Caki2 (cell line): ENCODE data around the gene RAB44. TPM values are rescaled to one million over a fixed set of nuclear protein-coding genes. Genes with fewer than 3 reads are reported as not detected.

Experiments
- DNase-seq: peaks from one replicate; pipeline ENCODE4 v3.0.0-alpha.2; 2015; ENCODE audit warnings: low read depth
- in situ Hi-C: cut with HindIII; loops from 2 replicates; pipeline ENCODE4 v1.10.0; 2016; ENCODE audit warnings: low sequenced_read_pairs, low pct_unique_long_range_greater_than_20kb, mixed read lengths
- total RNA-seq: library from RNA; depleted of rRNA; stranded (reverse); fragments of >200 nt; shearing (Covaris generic); gene quantifications from 2 replicates; pipeline ENCODE4 v1.2.3, GENCODE V29; 2014; ENCODE audit warnings: low replicate concordance

Gene RAB44
- total RNA-seq, 1 experiment from 2014 or later: not detected

GRCh38 chr6:36739947-36740817, 42.6 kb downstream of the RAB44 start:
- DNase-seq: no peak

GRCh38 chr6:36740818-36741179, 43.2 kb downstream of the RAB44 start:
- DNase-seq: no peak

More at GRCh38 chr6:36739947-36740817, 42.6 kb downstream of the RAB44 start:
- in situ Hi-C loops: no loop called here

GRCh38 chr6:36742146-36742545, 44.5 kb downstream of the RAB44 start:
- DNase-seq: no peak
- in situ Hi-C loops: no loop called here

More at GRCh38 chr6:36740818-36741179, 43.2 kb downstream of the RAB44 start:
- in situ Hi-C loops: no loop called here

- in situ Hi-C loops: no loop called here
- DNase-seq: no peak
Observed at GRCh38 chr6:36743032-36743431, 45.4 kb downstream of the RAB44 start.

GRCh38 chr6:36743538-36744303, 46.1 kb downstream of the RAB44 start:
- no peak for DNase-seq
- in situ Hi-C loops: no loop called here

GRCh38 chr6:36744304-36744673, 46.7 kb downstream of the RAB44 start:
- DNase-seq: no peak
- in situ Hi-C loops: no loop called here

- in situ Hi-C loops: no loop called here
Observed at GRCh38 chr6:36745283-36745682, 47.7 kb downstream of the RAB44 start.

GRCh38 chr6:36745836-36746235, 48.2 kb downstream of the RAB44 start:
- in situ Hi-C loops: no loop called here
- DNase-seq: no peak

More at GRCh38 chr6:36745283-36745682, 47.7 kb downstream of the RAB44 start:
- DNase-seq: no peak

- in situ Hi-C loops: no loop called here
- no peak for DNase-seq
Observed at GRCh38 chr6:36746251-36746650, 48.6 kb downstream of the RAB44 start.

GRCh38 chr6:36749829-36750489, 52.3 kb downstream of the RAB44 start:
- in situ Hi-C loops: loop anchor here (25.0 kb wide), 1 partner anchor 138 kb away; no protein-coding TSS in a partner anchor
- DNase-seq: no peak

GRCh38 chr6:36751091-36751490, 53.5 kb downstream of the RAB44 start:
- in situ Hi-C loops: loop anchor here (25.0 kb wide), 1 partner anchor 139 kb away; no protein-coding TSS in a partner anchor
- DNase-seq: no peak

GRCh38 chr6:36751833-36752186, 54.2 kb downstream of the RAB44 start:
- DNase-seq: no peak
- in situ Hi-C loops: loop anchor here (25.0 kb wide), 1 partner anchor 140 kb away; no protein-coding TSS in a partner anchor

GRCh38 chr6:36752187-36752885, 54.7 kb downstream of the RAB44 start:
- in situ Hi-C loops: loop anchor here (25.0 kb wide), 1 partner anchor 140 kb away; no protein-coding TSS in a partner anchor
- DNase-seq: no peak

GRCh38 chr6:36752886-36753506, 55.4 kb downstream of the RAB44 start:
- DNase-seq: no peak
- in situ Hi-C loops: loop anchor here (25.0 kb wide), 1 partner anchor 141 kb away; no protein-coding TSS in a partner anchor

GRCh38 chr6:36753671-36754405, 56.2 kb downstream of the RAB44 start:
- in situ Hi-C loops: loop anchor here (25.0 kb wide), 1 partner anchor 142 kb away; no protein-coding TSS in a partner anchor
- no peak for DNase-seq

- DNase-seq: no peak
- in situ Hi-C loops: loop anchor here (25.0 kb wide), 1 partner anchor 143 kb away; no protein-coding TSS in a partner anchor
Observed at GRCh38 chr6:36754582-36755434, 57.2 kb downstream of the RAB44 start.
